Panc1 (cell line): Measurements from ENCODE around the gene P2RY8. TPM values are rescaled to one million over a fixed set of nuclear protein-coding genes. Genes with fewer than 3 reads are reported as not detected.
"Not testable (repeated sequence)": the region's sequence is repeated elsewhere in the genome, so short reads cannot be mapped to it uniquely, and the experiment has no call there.

Experiments
- ATAC-seq: fragments of 200-7000 bp; cut with Tn5 transposase; 2 replicates; pipeline ENCODE4 v1.9.1; 2020; ENCODE audit warnings: mild to moderate bottlenecking, moderate library complexity
- BruUV-seq: library from RNA; stranded (reverse); fragments of 400-500 nt; replicated peaks from 2 replicates; lab custom pipeline; 2021; lab: Mats Ljungman, UMichigan
- CTCF ChIA-PET: fragments of 300-600 bp; sonication (Branson Sonifier 250); formaldehyde crosslinking; loops from one replicate; lab custom pipeline; 2022; ENCODE audit warnings: antibody characterized with exemption; lab: Charles Lee
- POLR2A ChIA-PET: fragments of 300-600 bp; sonication (Branson Sonifier 250); formaldehyde crosslinking; loops from one replicate; lab custom pipeline; 2022; ENCODE audit warnings: antibody characterized with exemption; lab: Charles Lee
- DNase-seq: peaks from one replicate; pipeline ENCODE4 v3.0.0-alpha.2; 2010; ENCODE audit warnings: low read depth, low spot score
- H3K27ac ChIP-seq: 2 replicates; pipeline ENCODE4 v1.5.1; 2011; ENCODE audit warnings: mild to moderate bottlenecking, low read length, inconsistent platforms
- H3K27me3 ChIP-seq: fragments of 200-500 bp; sonication (Bioruptor generic); 2 replicates; pipeline ENCODE4 v1.6.0; 2014; ENCODE audit warnings: low read length, inconsistent platforms; ENCODE audit not compliant: control insufficient read depth, insufficient read depth
- H3K36me3 ChIP-seq: fragments of 200-500 bp; sonication (Bioruptor generic); 2 replicates; pipeline ENCODE4 v1.5.1; 2014; ENCODE audit warnings: inconsistent platforms, mild to moderate bottlenecking, low read length, moderate library complexity; ENCODE audit not compliant: control insufficient read depth, insufficient read depth
- H3K4me1 ChIP-seq: 2 replicates; pipeline ENCODE4 v1.5.1; 2011; ENCODE audit warnings: inconsistent platforms, mild to moderate bottlenecking, low read length, moderate library complexity; ENCODE audit not compliant: control insufficient read depth, insufficient read depth
- H3K4me3 ChIP-seq, 2 experiments: 2 replicates each; pipeline ENCODE4 v1.5.1; 2011 to 2012; ENCODE audit warnings: low read depth in 2 of 2, low read length in 2 of 2, mild to moderate bottlenecking in 2 of 2, inconsistent platforms in 1 of 2, moderate library complexity in 1 of 2
- H3K9me3 ChIP-seq: fragments of 200-500 bp; sonication (Bioruptor generic); 2 replicates; pipeline ENCODE4 v1.5.1; 2014; ENCODE audit warnings: low read depth, mild to moderate bottlenecking, inconsistent platforms, low read length, moderate library complexity; ENCODE audit not compliant: control insufficient read depth, insufficient read depth
- POLR2AphosphoS5 ChIP-seq: IDR thresholded peaks from 2 replicates; pipeline ENCODE4 v1.6.1; 2012; ENCODE audit warnings: mild to moderate bottlenecking, low read depth, low read length, moderate library complexity
- SIN3A ChIP-seq: IDR thresholded peaks from 2 replicates; pipeline ENCODE4 v1.6.1; 2012; ENCODE audit warnings: low read depth, mild to moderate bottlenecking, low read length, moderate library complexity, borderline replicate concordance; ENCODE audit not compliant: insufficient read depth
- TCF7L2 ChIP-seq: IDR thresholded peaks from 2 replicates; pipeline ENCODE4 v1.6.1; 2011; ENCODE audit warnings: mild to moderate bottlenecking, low read depth, low read length, inconsistent platforms
- in situ Hi-C: cut with HindIII; loops from 2 replicates; pipeline ENCODE4 v1.10.0; 2016; ENCODE audit warnings: low sequenced_read_pairs, low pct_unique_long_range_greater_than_20kb
- intact Hi-C: fragments of 100-400 bp; cut with micrococcal nuclease; formaldehyde crosslinking; loops from one replicate; pipeline ENCODE4 v1.10.0; 2022; ENCODE audit not compliant: unreplicated experiment
- total RNA-seq: library from RNA; stranded (reverse); gene quantifications from one replicate; pipeline ENCODE4 v1.2.1, GENCODE V29; 2021; ENCODE audit not compliant: unreplicated experiment
- TF ChIP-seq, protein P1 (sequence below), 2 experiments: IDR thresholded peaks; 2 replicates each; pipeline ENCODE4 v1.6.1; 2011 to 2012; ENCODE audit warnings: low read depth in 2 of 2, control low read depth in 1 of 2, low read length in 1 of 2, mild to moderate bottlenecking in 1 of 2, moderate library complexity in 1 of 2; ENCODE audit not compliant: insufficient read depth in 1 of 2
- TF ChIP-seq, protein P2 (sequence below): fragments of 450-650 bp; IDR thresholded peaks from 2 replicates; pipeline ENCODE4 v1.5.1; 2017; ENCODE audit warnings: mild to moderate bottlenecking

The P2RY8 gene
- total RNA-seq, 1 experiment from 2014 or later, result 0.18 TPM

DNA sequence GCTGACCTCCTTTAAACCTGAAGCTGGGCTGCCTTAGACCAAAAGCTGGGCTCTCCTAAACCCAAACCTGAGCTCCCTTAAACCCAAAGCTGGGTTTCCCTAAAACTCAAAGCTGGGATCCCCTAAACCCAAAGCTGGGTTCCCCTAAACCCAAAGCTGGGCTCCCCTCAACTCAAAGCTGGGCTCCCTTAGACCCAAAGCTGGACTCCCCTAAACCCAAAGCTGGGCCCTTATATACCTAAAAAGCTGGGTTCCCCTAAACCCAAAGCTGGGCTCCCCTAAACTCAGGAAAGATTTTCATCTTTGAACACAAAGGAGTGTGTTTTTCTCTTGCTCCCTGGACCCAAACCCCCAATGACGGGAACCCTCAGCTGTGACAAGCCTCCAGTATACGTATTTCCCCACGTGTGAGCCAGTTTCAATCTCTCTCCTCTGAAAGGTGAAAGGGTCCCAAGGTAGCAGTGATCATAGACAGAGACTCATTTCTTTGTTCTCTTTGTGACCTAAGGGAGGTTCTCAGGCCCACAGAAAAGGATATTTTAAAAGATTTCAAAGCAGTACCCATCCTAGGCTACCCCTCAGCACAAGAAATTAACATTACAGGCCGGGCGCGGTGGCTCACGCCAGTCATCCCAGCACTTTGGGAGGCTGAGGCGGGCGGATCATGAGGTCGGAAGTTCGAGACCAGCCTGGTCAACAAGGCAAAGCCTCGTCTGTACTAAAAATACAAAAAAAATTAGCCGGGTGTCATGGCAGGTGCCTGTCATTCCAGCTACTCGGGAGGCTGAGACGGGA is 52.9 kb downstream of the P2RY8 start:
- ATAC-seq (no peak), DNase-seq (no peak)
- Histone ChIP-seq H3K36me3 (no peaks in the 10 kb centered on the region), H3K4me1 (no peaks in the 10 kb centered on the region), H3K27me3 (no peaks in the 10 kb centered on the region), H3K9me3 (no peaks in the 10 kb centered on the region), H3K27ac (no peak overlapping the region), H3K4me3 (no peak overlapping the region)
- in situ Hi-C loops (no loop called here), intact Hi-C loops (no loop called here)
- POLR2A ChIA-PET, result no interaction called here
- CTCF ChIA-PET, result no interaction called here
- TF ChIP-seq TCF7L2 (no peak), POLR2AphosphoS5 (no peak), SIN3A (no peak)
- TF ChIP-seq, protein P1, sequence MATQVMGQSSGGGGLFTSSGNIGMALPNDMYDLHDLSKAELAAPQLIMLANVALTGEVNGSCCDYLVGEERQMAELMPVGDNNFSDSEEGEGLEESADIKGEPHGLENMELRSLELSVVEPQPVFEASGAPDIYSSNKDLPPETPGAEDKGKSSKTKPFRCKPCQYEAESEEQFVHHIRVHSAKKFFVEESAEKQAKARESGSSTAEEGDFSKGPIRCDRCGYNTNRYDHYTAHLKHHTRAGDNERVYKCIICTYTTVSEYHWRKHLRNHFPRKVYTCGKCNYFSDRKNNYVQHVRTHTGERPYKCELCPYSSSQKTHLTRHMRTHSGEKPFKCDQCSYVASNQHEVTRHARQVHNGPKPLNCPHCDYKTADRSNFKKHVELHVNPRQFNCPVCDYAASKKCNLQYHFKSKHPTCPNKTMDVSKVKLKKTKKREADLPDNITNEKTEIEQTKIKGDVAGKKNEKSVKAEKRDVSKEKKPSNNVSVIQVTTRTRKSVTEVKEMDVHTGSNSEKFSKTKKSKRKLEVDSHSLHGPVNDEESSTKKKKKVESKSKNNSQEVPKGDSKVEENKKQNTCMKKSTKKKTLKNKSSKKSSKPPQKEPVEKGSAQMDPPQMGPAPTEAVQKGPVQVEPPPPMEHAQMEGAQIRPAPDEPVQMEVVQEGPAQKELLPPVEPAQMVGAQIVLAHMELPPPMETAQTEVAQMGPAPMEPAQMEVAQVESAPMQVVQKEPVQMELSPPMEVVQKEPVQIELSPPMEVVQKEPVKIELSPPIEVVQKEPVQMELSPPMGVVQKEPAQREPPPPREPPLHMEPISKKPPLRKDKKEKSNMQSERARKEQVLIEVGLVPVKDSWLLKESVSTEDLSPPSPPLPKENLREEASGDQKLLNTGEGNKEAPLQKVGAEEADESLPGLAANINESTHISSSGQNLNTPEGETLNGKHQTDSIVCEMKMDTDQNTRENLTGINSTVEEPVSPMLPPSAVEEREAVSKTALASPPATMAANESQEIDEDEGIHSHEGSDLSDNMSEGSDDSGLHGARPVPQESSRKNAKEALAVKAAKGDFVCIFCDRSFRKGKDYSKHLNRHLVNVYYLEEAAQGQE (IDR thresholded peaks at IDR 0.05; ENCODE audit: insufficient read depth in 1 of 2, low read depth in 2 of 2, low read length in 1 of 2), result no peak
- TF ChIP-seq, protein P2, sequence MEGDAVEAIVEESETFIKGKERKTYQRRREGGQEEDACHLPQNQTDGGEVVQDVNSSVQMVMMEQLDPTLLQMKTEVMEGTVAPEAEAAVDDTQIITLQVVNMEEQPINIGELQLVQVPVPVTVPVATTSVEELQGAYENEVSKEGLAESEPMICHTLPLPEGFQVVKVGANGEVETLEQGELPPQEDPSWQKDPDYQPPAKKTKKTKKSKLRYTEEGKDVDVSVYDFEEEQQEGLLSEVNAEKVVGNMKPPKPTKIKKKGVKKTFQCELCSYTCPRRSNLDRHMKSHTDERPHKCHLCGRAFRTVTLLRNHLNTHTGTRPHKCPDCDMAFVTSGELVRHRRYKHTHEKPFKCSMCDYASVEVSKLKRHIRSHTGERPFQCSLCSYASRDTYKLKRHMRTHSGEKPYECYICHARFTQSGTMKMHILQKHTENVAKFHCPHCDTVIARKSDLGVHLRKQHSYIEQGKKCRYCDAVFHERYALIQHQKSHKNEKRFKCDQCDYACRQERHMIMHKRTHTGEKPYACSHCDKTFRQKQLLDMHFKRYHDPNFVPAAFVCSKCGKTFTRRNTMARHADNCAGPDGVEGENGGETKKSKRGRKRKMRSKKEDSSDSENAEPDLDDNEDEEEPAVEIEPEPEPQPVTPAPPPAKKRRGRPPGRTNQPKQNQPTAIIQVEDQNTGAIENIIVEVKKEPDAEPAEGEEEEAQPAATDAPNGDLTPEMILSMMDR, result no peak
- no TSS peak for BruUV-seq

DNA sequence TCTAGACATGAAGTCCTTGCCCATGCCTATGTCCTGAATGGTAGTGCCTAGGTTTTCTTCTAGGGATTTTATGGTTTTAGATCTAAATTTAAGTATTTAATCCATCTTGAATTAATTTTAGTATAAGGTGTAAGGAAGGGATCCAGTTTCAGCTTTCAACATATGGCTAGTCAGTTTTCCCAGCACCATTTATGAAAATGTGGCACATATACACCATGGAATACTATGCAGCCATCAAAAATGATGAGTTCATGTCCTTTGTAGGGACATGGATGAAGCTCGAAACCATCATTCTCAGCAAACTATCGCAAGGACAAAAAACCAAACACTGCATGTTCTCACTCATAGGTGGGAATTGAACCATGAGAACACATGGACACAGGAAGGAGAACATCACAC is 54.5 kb downstream of the P2RY8 start:
- in situ Hi-C loops, H3K4me1 ChIP-seq, ATAC-seq, H3K36me3 ChIP-seq, CTCF ChIA-PET, DNase-seq, BruUV-seq, POLR2A ChIA-PET, H3K27me3 ChIP-seq, H3K9me3 ChIP-seq, intact Hi-C loops, H3K4me3 ChIP-seq: not testable (repeated sequence)
- H3K27ac ChIP-seq, result peak overlapping the region; percentile 59; the same call in 1 of the 2 replicates
